PC-9 (cell line): Measurements from ENCODE around the gene SRSF3. TPM values are rescaled to one million over a fixed set of nuclear protein-coding genes. Genes with fewer than 3 reads are reported as not detected.

ENCODE experiments used
- BruUV-seq: library from RNA; stranded (reverse); fragments of 400-500 nt; replicated peaks from 2 replicates; lab custom pipeline; 2021; lab: Mats Ljungman, UMichigan
- CTCF ChIA-PET: fragments of 300-600 bp; sonication (Branson Sonifier 250); formaldehyde crosslinking; loops from one replicate; lab custom pipeline; 2022; ENCODE audit warnings: antibody characterized with exemption; lab: Charles Lee
- POLR2A ChIA-PET: fragments of 300-600 bp; sonication (Branson Sonifier 250); formaldehyde crosslinking; loops from one replicate; lab custom pipeline; 2022; ENCODE audit warnings: antibody characterized with exemption; ENCODE audit not compliant: unreplicated experiment; lab: Charles Lee
- DNase-seq, 2 experiments: peaks; one replicate each; pipeline versions ENCODE4 v3.0.0 to v3.0.0-alpha.2; 2015 to 2022; ENCODE audit warnings: mixed read lengths in 1 of 2
- H2AFZ ChIP-seq: fragments of 200-600 bp; sonication (generic); 2 replicates; pipeline ENCODE4 v1.8.1; 2017; ENCODE audit warnings: antibody characterized with exemption
- H3F3A ChIP-seq: fragments of 200-600 bp; sonication (generic); 2 replicates; pipeline ENCODE4 v1.8.1; 2017; ENCODE audit warnings: antibody characterized with exemption, mild to moderate bottlenecking, low read depth; ENCODE audit not compliant: insufficient read depth
- H3K27ac ChIP-seq: fragments of 200-600 bp; sonication (generic); 2 replicates; pipeline ENCODE4 v1.6.1; 2016; ENCODE audit warnings: mixed run types
- H3K27me3 ChIP-seq: fragments of 200-600 bp; sonication (generic); 2 replicates; pipeline ENCODE4 v1.6.1; 2016; ENCODE audit warnings: low read depth, mixed run types; ENCODE audit not compliant: insufficient read depth
- H3K36me3 ChIP-seq: fragments of 200-600 bp; sonication (generic); 2 replicates; pipeline ENCODE4 v1.6.1; 2016; ENCODE audit warnings: low read depth, mixed run types
- H3K4me1 ChIP-seq: fragments of 200-600 bp; sonication (generic); replicated peaks from 2 replicates; pipeline ENCODE4 v1.6.1; 2016; ENCODE audit warnings: mixed run types; ENCODE audit not compliant: insufficient read depth
- H3K4me2 ChIP-seq: fragments of 200-600 bp; sonication (generic); 2 replicates; pipeline ENCODE4 v1.6.1; 2017; ENCODE audit warnings: mixed run types
- H3K4me3 ChIP-seq: fragments of 200-600 bp; sonication (generic); 2 replicates; pipeline ENCODE4 v1.6.1; 2016; ENCODE audit warnings: mixed run types
- H3K79me2 ChIP-seq: fragments of 200-600 bp; sonication (generic); 2 replicates; pipeline ENCODE4 v1.6.1; 2017; ENCODE audit warnings: low read depth, mixed run types
- H3K9me2 ChIP-seq: fragments of 200-600 bp; sonication (generic); 2 replicates; pipeline ENCODE4 v1.8.1; 2017; ENCODE audit warnings: mild to moderate bottlenecking; ENCODE audit not compliant: insufficient read depth
- H3K9me3 ChIP-seq: fragments of 200-600 bp; sonication (generic); 2 replicates; pipeline ENCODE4 v1.8.1; 2016; ENCODE audit warnings: low read depth; ENCODE audit not compliant: insufficient read depth
- H4K20me1 ChIP-seq: fragments of 200-600 bp; sonication (generic); 2 replicates; pipeline ENCODE4 v1.8.1; 2017; ENCODE audit not compliant: insufficient read depth
- CTCF ChIP-seq: fragments of 200-600 bp; sonication (generic); conservative IDR thresholded peaks from 2 replicates; pipeline ENCODE4 v1.6.1; 2017; ENCODE audit warnings: mixed run types, antibody characterized with exemption, mild to moderate bottlenecking, moderate library complexity
- EZH2 ChIP-seq: fragments of 200-600 bp; sonication (generic); IDR thresholded peaks from 2 replicates; pipeline ENCODE4 v1.8.0; 2017; ENCODE audit warnings: antibody characterized with exemption, low read depth
- intact Hi-C: fragments of 100-400 bp; cut with micrococcal nuclease; formaldehyde crosslinking; loops from one replicate; pipeline ENCODE4 v1.10.0; 2022; ENCODE audit not compliant: unreplicated experiment
- total RNA-seq: library from RNA; stranded (reverse); gene quantifications from 2 replicates; pipeline ENCODE4 v1.2.3, GENCODE V29; 2021

The SRSF3 gene
- total RNA-seq, 1 experiment from 2014 or later = 278 TPM

GRCh38 chr6:36613200-36613995 is 19.2 kb downstream of the SRSF3 start:
- intact Hi-C loops = no loop called here
- H3K4me1 ChIP-seq = peaks cover 24% of the 10 kb centered on the region
- H3K9me3 ChIP-seq = no peaks in the 10 kb centered on the region
- no peaks in the 10 kb centered on the region for H3K79me2 ChIP-seq
- BruUV-seq = no TSS peak
- H4K20me1 ChIP-seq = peaks cover 12% of the 10 kb centered on the region
- no peak for DNase-seq
- H3K4me2 ChIP-seq = no peak overlapping the region
- no peak overlapping the region for H2AFZ ChIP-seq
- no peak overlapping the region for H3K4me3 ChIP-seq
- H3K27me3 ChIP-seq = no peaks in the 10 kb centered on the region
- H3K27ac ChIP-seq = no peak overlapping the region
- ChIA-PET CTCF (no interaction called here), POLR2A (no interaction called here)
- TF ChIP-seq EZH2 (no peak), CTCF (no peak)
- no peaks in the 10 kb centered on the region for H3K9me2 ChIP-seq
- peaks cover 95% of the 10 kb centered on the region for H3F3A ChIP-seq
- 0 out of 2 replicates have a peak, but pooled peaks cover 4% of the 10 kb centered on the region for H3K36me3 ChIP-seq

GRCh38 chr6:36615018-36615761 is 21.0 kb downstream of the SRSF3 start:
- TF ChIP-seq CTCF (peak; percentile 83), EZH2 (no peak)
- DNase-seq = peak; percentile 43 to 63
- POLR2A ChIA-PET = no interaction called here
- Histone ChIP-seq H3K9me3 (no peaks in the 10 kb centered on the region), H2AFZ (no peak overlapping the region), H3K9me2 (no peaks in the 10 kb centered on the region), H3K79me2 (no peaks in the 10 kb centered on the region), H3K4me3 (no peak overlapping the region), H3F3A (peaks cover 82% of the 10 kb centered on the region), H3K4me1 (peaks cover 24% of the 10 kb centered on the region), H3K27me3 (no peaks in the 10 kb centered on the region), H4K20me1 (no peaks in the 10 kb centered on the region), H3K36me3 (0 out of 2 replicates have a peak, but pooled peaks cover 4% of the 10 kb centered on the region), H3K4me2 (no peak overlapping the region), H3K27ac (no peak overlapping the region)
- intact Hi-C loops = loop anchor here (5.0 kb wide), 2 partner anchors 193 to 588 kb away; partner anchors contain the start of gene MAPK14
- CTCF ChIA-PET = interaction anchor here (0.5 to 1.8 kb wide), 13 partner anchors 35 to 953 kb away, joined by 3 to 21 read pairs (median 5); partner anchors contain the start of gene CDKN1A
- no TSS peak for BruUV-seq

- POLR2A ChIA-PET = interaction anchor here (0.5 kb wide), 1 partner anchor 210 kb away, joined by 4 read pairs; no protein-coding TSS in a partner anchor
- peak overlapping the region; percentile 65 for H3K27ac ChIP-seq
- peak overlapping the region; percentile 50 for H3K4me2 ChIP-seq
Measured at GRCh38 chr6:36616893-36617521, 22.8 kb downstream of the SRSF3 start.

More at GRCh38 chr6:36616893-36617521, 22.8 kb downstream of the SRSF3 start:
- H2AFZ ChIP-seq = no peak overlapping the region
- H3F3A ChIP-seq = peaks cover 65% of the 10 kb centered on the region
- H3K36me3 ChIP-seq = no peaks in the 10 kb centered on the region
- H3K27me3 ChIP-seq = no peaks in the 10 kb centered on the region
- H3K79me2 ChIP-seq = no peaks in the 10 kb centered on the region
- H4K20me1 ChIP-seq = no peaks in the 10 kb centered on the region
- peak; percentile 90 to 99 for DNase-seq
- H3K4me1 ChIP-seq = peaks cover 24% of the 10 kb centered on the region
- TF ChIP-seq EZH2 (no peak), CTCF (0 out of 2 replicates have a peak, but pooled peaks have one; percentile 9)
- H3K4me3 ChIP-seq = no peak overlapping the region
- H3K9me3 ChIP-seq = no peaks in the 10 kb centered on the region
- intact Hi-C loops = loop anchor here (1.0 to 5.0 kb wide), 5 partner anchors 63 to 590 kb away; partner anchors contain the start of gene MAPK14
- TSS peak; percentile 57 for BruUV-seq
- CTCF ChIA-PET = interaction anchor here (0.6 to 0.7 kb wide), 2 partner anchors 50 to 62 kb away, joined by 4 to 11 read pairs; partner anchors contain the start of gene CDKN1A
- no peaks in the 10 kb centered on the region for H3K9me2 ChIP-seq
